ENCODE data around the gene HDAC9. TPM values are rescaled to one million over a fixed set of nuclear protein-coding genes. Genes with fewer than 3 reads are reported as not detected.

HDAC9 gene
- total RNA-seq, 1 experiment from 2014 or later: 4.3 TPM

GRCh38 chr7:18890134-18890533 lies 394.6 kb downstream of the HDAC9 start:
- ChIA-PET POLR2A (no interaction called here), RAD21 (ENCODE audit: low non-redundant PET in 1 of 2, low total read pairs in 2 of 2, uncharacterized antibody in 2 of 2, unreplicated experiment in 2 of 2) (no interaction called here), CTCF (no interaction called here)
- Histone ChIP-seq H3K27me3 (ENCODE audit: insufficient read depth, low read length) (no peaks in the 10 kb centered on the region), H3K9ac (ENCODE audit: low read length) (no peak overlapping the region), H3K4me3 (replicated peaks in 1 of 2; ENCODE audit: low read depth in 1 of 2, low read length in 2 of 2) (no peak overlapping the region), H3K4me1 (ENCODE audit: control insufficient read depth in 1 of 2, insufficient read depth in 2 of 2, low read length in 2 of 2) (peaks cover 0 to 18% of the 10 kb centered on the region in 2 experiments; a peak in 2 of 4 replicates), H2AFZ (ENCODE audit: low read depth, low read length, poor library complexity, severe bottlenecking) (no peak overlapping the region), H3K9me3 (ENCODE audit: control insufficient read depth in 1 of 2, insufficient read depth in 1 of 2, low read depth in 1 of 2, low read length in 2 of 2) (no peaks in the 10 kb centered on the region), H3K79me2 (ENCODE audit: insufficient read depth, low read length) (no peaks in the 10 kb centered on the region), H3K36me3 (ENCODE audit: control insufficient read depth in 1 of 2, insufficient read depth in 2 of 2, low read length in 2 of 2) (no peaks in the 10 kb centered on the region), H3K4me2 (ENCODE audit: low read length) (no peak overlapping the region), H3K9me2 (ENCODE audit: insufficient read depth) (no peaks in the 10 kb centered on the region), H4K20me1 (ENCODE audit: insufficient read depth) (no peaks in the 10 kb centered on the region), H3K27ac (ENCODE audit: low read depth, low read length) (no peak overlapping the region)
- ATAC-seq (no peak; the same call in 1 of the 2 replicates), DNase-seq (ENCODE audit: low read depth, low spot score) (no peak)
- intact Hi-C loops (cut with micrococcal nuclease): no loop called here
- TF ChIP-seq TCF7L2 (IDR thresholded peaks at IDR 0.05; ENCODE audit: borderline replicate concordance, extremely low read depth, insufficient read depth, insufficient read length) (no peak), ZNF274 (IDR thresholded peaks at IDR 0.05; ENCODE audit: low read depth, low read length) (no peak), CTCF (IDR thresholded peaks at IDR 0.05 in 2 of 3, conservative IDR thresholded peaks at IDR 0.05 in 1 of 3; ENCODE audit: borderline replicate concordance in 1 of 3, insufficient read depth in 1 of 3, low read depth in 2 of 3, low read length in 2 of 3) (no peak), RAD21 (IDR thresholded peaks at IDR 0.05; ENCODE audit: low read depth) (no peak), JUND (IDR thresholded peaks at IDR 0.05) (no peak), REST (IDR thresholded peaks at IDR 0.05; ENCODE audit: low read depth) (no peak), EZH2phosphoT487 (IDR thresholded peaks at IDR 0.05; ENCODE audit: borderline replicate concordance) (no peak), CEBPB (IDR thresholded peaks at IDR 0.05; ENCODE audit: low read depth) (no peak), SRF (IDR thresholded peaks at IDR 0.05; ENCODE audit: low read depth) (no peak), POLR2AphosphoS5 (IDR thresholded peaks at IDR 0.05; ENCODE audit: low read depth, low read length) (no peak), CBX3 (IDR thresholded peaks at IDR 0.05; ENCODE audit: low read depth) (no peak), ZBTB33 (IDR thresholded peaks at IDR 0.05; ENCODE audit: extremely low read depth, insufficient replicate concordance, low read length) (no peak), FOSL1 (IDR thresholded peaks at IDR 0.05; ENCODE audit: low read depth) (no peak), EGR1 (IDR thresholded peaks at IDR 0.05; ENCODE audit: low read depth) (no peak), ZFX (IDR thresholded peaks at IDR 0.05) (no peak), YY1 (IDR thresholded peaks at IDR 0.05; ENCODE audit: extremely low read depth, insufficient replicate concordance, low read depth, low read length) (no peak), SIN3A (IDR thresholded peaks at IDR 0.05; ENCODE audit: low read depth) (no peak), MAX (IDR thresholded peaks at IDR 0.05) (no peak)
- no TSS peak for BruUV-seq (replicated peaks)
